Sigmoid colon (tissue), 4 donors: ENCODE measurements around the gene CAPN8.

Experiments
- CTCF ChIP-seq, 4 experiments: fragments of 450-650 bp in 3 of 4; fragments of 200-600 bp in 1 of 4; IDR thresholded peaks; one replicate each; pipeline ENCODE4 v1.5.1; 2016 to 2019; ENCODE audit warnings: antibody characterized with exemption in 4 of 4, mild to moderate bottlenecking in 3 of 4, moderate library complexity in 2 of 4
- EP300 ChIP-seq, 4 donors: sonication (generic); formaldehyde crosslinking; IDR thresholded peaks; one replicate each; pipeline ENCODE4 v1.6.1; 2017; ENCODE audit warnings: antibody characterized with exemption in 4 of 4
- POLR2AphosphoS5 ChIP-seq, 4 donors: sonication (generic); formaldehyde crosslinking; IDR thresholded peaks; one replicate each; pipeline ENCODE4 v1.6.1; 2017; ENCODE audit warnings: antibody characterized with exemption in 4 of 4

- TF ChIP-seq EP300 (IDR thresholded peaks at IDR 0.05) (no peak), POLR2AphosphoS5 (IDR thresholded peaks at IDR 0.05) (no peak), CTCF (IDR thresholded peaks at IDR 0.05) (no peak)
Measured at GRCh38 chr1:223503348-223503747, 162.2 kb downstream of the CAPN8 start.
